Measurements from ENCODE around the gene ARHGAP45. TPM values are rescaled to one million over a fixed set of nuclear protein-coding genes. Genes with fewer than 3 reads are reported as not detected.

ARHGAP45 gene
- total and polyA plus RNA-seq, 4 donors, result 3.3 to 27.5 (median 9.7) TPM

DNA sequence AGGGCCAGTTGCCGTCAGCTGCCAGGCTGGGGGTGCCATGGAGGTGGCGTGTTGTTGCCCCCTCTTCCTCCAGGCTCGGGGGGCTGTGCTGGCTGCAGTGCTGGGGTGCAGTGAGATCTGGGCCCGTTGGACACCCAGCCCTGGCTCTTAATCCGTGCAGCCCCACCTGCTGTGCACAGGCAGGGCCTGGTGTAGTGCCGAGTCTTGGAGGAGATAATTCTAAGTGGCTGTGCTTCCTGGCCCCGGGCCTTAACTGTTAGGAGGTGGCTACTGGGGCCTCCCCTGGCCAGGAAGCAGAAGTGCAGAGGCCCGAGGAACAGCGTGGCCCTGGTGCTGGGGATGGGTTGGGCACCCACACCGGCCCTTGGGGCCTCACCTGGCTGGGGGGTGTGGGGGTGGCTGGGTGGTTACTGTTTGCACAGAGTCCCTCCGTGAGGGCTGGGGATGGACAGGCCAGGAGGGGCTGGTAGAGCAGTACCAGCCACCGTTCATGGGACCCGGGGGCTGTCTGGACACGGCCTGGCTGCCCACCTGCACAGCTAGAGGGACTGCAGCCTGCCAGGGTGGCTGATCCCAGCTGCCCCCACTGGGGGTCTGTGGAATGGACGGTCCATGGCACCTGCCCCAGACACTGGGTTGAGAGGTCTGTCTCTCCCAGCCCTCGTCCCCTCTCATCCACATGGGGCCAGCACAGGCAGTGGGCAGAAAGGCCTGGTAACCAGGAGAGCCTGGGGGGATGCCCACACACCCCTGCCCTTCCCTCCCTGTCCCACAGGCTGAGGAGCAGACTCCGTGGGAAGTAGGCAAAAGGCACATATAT is 40.1 kb downstream of the ARHGAP45 start:
- H3K27me3 ChIP-seq (ENCODE audit: control insufficient read depth in 4 of 4, insufficient read depth in 4 of 4, low read length in 3 of 4), result no peaks in the 10 kb centered on the region
- peaks cover 6 to 36% (median 27%) of the 10 kb centered on the region in 4 donors for H3K36me3 ChIP-seq (ENCODE audit: control insufficient read depth in 4 of 4, insufficient read depth in 3 of 4, low read depth in 1 of 4, low read length in 3 of 4)
- TF ChIP-seq, protein P1, sequence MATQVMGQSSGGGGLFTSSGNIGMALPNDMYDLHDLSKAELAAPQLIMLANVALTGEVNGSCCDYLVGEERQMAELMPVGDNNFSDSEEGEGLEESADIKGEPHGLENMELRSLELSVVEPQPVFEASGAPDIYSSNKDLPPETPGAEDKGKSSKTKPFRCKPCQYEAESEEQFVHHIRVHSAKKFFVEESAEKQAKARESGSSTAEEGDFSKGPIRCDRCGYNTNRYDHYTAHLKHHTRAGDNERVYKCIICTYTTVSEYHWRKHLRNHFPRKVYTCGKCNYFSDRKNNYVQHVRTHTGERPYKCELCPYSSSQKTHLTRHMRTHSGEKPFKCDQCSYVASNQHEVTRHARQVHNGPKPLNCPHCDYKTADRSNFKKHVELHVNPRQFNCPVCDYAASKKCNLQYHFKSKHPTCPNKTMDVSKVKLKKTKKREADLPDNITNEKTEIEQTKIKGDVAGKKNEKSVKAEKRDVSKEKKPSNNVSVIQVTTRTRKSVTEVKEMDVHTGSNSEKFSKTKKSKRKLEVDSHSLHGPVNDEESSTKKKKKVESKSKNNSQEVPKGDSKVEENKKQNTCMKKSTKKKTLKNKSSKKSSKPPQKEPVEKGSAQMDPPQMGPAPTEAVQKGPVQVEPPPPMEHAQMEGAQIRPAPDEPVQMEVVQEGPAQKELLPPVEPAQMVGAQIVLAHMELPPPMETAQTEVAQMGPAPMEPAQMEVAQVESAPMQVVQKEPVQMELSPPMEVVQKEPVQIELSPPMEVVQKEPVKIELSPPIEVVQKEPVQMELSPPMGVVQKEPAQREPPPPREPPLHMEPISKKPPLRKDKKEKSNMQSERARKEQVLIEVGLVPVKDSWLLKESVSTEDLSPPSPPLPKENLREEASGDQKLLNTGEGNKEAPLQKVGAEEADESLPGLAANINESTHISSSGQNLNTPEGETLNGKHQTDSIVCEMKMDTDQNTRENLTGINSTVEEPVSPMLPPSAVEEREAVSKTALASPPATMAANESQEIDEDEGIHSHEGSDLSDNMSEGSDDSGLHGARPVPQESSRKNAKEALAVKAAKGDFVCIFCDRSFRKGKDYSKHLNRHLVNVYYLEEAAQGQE (IDR thresholded peaks at IDR 0.05), result no peak
- TF ChIP-seq RAD21 (IDR thresholded peaks at IDR 0.05), result peak in 1 of 2 donors; percentile 30
- TF ChIP-seq HNF4A (conservative IDR thresholded peaks at IDR 0.05), result no peak
- no peak for DNase-seq (ENCODE audit: low spot score)
- no peak overlapping the region for H3K9ac ChIP-seq (ENCODE audit: low read depth in 1 of 2, low read length in 2 of 2)
- no peak overlapping the region for H3K4me3 ChIP-seq (ENCODE audit: low read depth in 1 of 3, low read length in 3 of 3)
- 67% methylated on average over 17 of the region's 17 CpGs for WGBS
- H3K4me1 ChIP-seq (ENCODE audit: control insufficient read depth in 4 of 4, insufficient read depth in 4 of 4, low read length in 3 of 4), result peaks cover 9 to 27% (median 16%) of the 10 kb centered on the region in 4 donors
- H3K9me3 ChIP-seq (ENCODE audit: control insufficient read depth in 4 of 4, low read length in 3 of 4), result no peaks in the 10 kb centered on the region
- H3K27ac ChIP-seq (ENCODE audit: low read depth in 1 of 2, low read length in 2 of 2), result no peak overlapping the region

- no peak overlapping the region for H3K4me3 ChIP-seq (ENCODE audit: low read depth in 1 of 3, low read length in 3 of 3)
- H3K4me1 ChIP-seq (ENCODE audit: control insufficient read depth in 4 of 4, insufficient read depth in 4 of 4, low read length in 3 of 4), result peaks cover 6 to 24% (median 15%) of the 10 kb centered on the region in 4 donors
- H3K36me3 ChIP-seq (ENCODE audit: control insufficient read depth in 4 of 4, insufficient read depth in 3 of 4, low read depth in 1 of 4, low read length in 3 of 4), result peaks cover 6 to 41% (median 29%) of the 10 kb centered on the region in 4 donors
- WGBS, result 93% methylated on average over 25 of the region's 25 CpGs
- DNase-seq (ENCODE audit: low spot score), result no peak
- no peaks in the 10 kb centered on the region for H3K9me3 ChIP-seq (ENCODE audit: control insufficient read depth in 4 of 4, low read length in 3 of 4)
- no peak overlapping the region for H3K9ac ChIP-seq (ENCODE audit: low read depth in 1 of 2, low read length in 2 of 2)
- H3K27me3 ChIP-seq (ENCODE audit: control insufficient read depth in 4 of 4, insufficient read depth in 4 of 4, low read length in 3 of 4), result no peaks in the 10 kb centered on the region
- TF ChIP-seq HNF4G (IDR thresholded peaks at IDR 0.05), result no peak
- no peak overlapping the region for H3K27ac ChIP-seq (ENCODE audit: low read depth in 1 of 2, low read length in 2 of 2)
Observed at GRCh38 chr19:1107661-1108261, 40.8 kb downstream of the ARHGAP45 start.

GRCh38 chr19:1108291-1109031 is 41.5 kb downstream of the ARHGAP45 start:
- no peak for TF ChIP-seq CTCF (IDR thresholded peaks at IDR 0.05; ENCODE audit: low read depth, low read length, missing input control)
- no peak for TF ChIP-seq SP1 (IDR thresholded peaks at IDR 0.05)
- no peak for TF ChIP-seq JUND (IDR thresholded peaks at IDR 0.05)
- TF ChIP-seq, protein P1 (IDR thresholded peaks at IDR 0.05), result no peak
- TF ChIP-seq TAF1 (conservative IDR thresholded peaks at IDR 0.05), result no peak
- no peak for TF ChIP-seq HNF4G (IDR thresholded peaks at IDR 0.05)
- no peak for TF ChIP-seq ZBTB33 (IDR thresholded peaks at IDR 0.05)
- Histone ChIP-seq H3K9ac (ENCODE audit: low read depth in 1 of 2, low read length in 2 of 2) (no peak overlapping the region), H3K9me3 (ENCODE audit: control insufficient read depth in 4 of 4, low read length in 3 of 4) (no peaks in the 10 kb centered on the region), H3K4me1 (ENCODE audit: control insufficient read depth in 4 of 4, insufficient read depth in 4 of 4, low read length in 3 of 4) (peaks cover 3 to 23% (median 18%) of the 10 kb centered on the region in 4 donors), H3K27ac (ENCODE audit: low read depth in 1 of 2, low read length in 2 of 2) (no peak overlapping the region), H3K36me3 (ENCODE audit: control insufficient read depth in 4 of 4, insufficient read depth in 3 of 4, low read depth in 1 of 4, low read length in 3 of 4) (peaks cover 6 to 44% (median 29%) of the 10 kb centered on the region in 4 donors), H3K27me3 (ENCODE audit: control insufficient read depth in 4 of 4, insufficient read depth in 4 of 4, low read length in 3 of 4) (no peaks in the 10 kb centered on the region), H3K4me3 (ENCODE audit: low read depth in 1 of 3, low read length in 3 of 3) (no peak overlapping the region)
- DNase-seq (ENCODE audit: low spot score), result no peak
- WGBS, result 95% methylated on average over 89 of the region's 89 CpGs
